Neural cell (in vitro differentiated cells): Measurements from ENCODE around the gene PRTFDC1. TPM values are rescaled to one million over a fixed set of nuclear protein-coding genes. Genes with fewer than 3 reads are reported as not detected.

Experiments
- H2AFZ ChIP-seq: fragments of 200-600, 300-800 bp; sonication (generic), shearing (Covaris generic); 2 replicates; pipeline ENCODE4 v1.6.0; 2014; ENCODE audit warnings: low read depth, mild to moderate bottlenecking, antibody characterized with exemption, low read length, moderate library complexity
- H3F3A ChIP-seq: fragments of 200-600 bp; shearing (Covaris generic); 2 replicates; pipeline ENCODE4 v1.6.1; 2016; ENCODE audit warnings: mild to moderate bottlenecking, moderate library complexity, mixed read lengths, antibody characterized with exemption, low read length; ENCODE audit not compliant: insufficient read depth, poor library complexity, severe bottlenecking
- H3K27ac ChIP-seq: fragments of 200-600, 300-800 bp; sonication (generic), shearing (Covaris generic); 2 replicates; pipeline ENCODE4 v1.5.1; 2014; ENCODE audit warnings: mild to moderate bottlenecking, low read length, moderate library complexity
- H3K27me3 ChIP-seq: fragments of 300-800, 200-600 bp; sonication (generic), shearing (Covaris generic); 2 replicates; pipeline ENCODE4 v1.6.0; 2014; ENCODE audit warnings: mild to moderate bottlenecking, low read depth, low read length, moderate library complexity; ENCODE audit not compliant: insufficient read depth
- H3K36me3 ChIP-seq: fragments of 300-800, 200-600 bp; sonication (generic), shearing (Covaris generic); 2 replicates; pipeline ENCODE4 v1.5.1; 2014; ENCODE audit warnings: mild to moderate bottlenecking, antibody characterized with exemption, low read length, moderate library complexity; ENCODE audit not compliant: insufficient read depth
- H3K4me2 ChIP-seq: fragments of 300-800, 200-600 bp; sonication (generic), shearing (Covaris generic); 2 replicates; pipeline ENCODE4 v1.6.0; 2014; ENCODE audit warnings: mild to moderate bottlenecking, low read length
- H3K4me3 ChIP-seq: fragments of 300-800, 200-600 bp; sonication (generic), shearing (Covaris generic); 2 replicates; pipeline ENCODE4 v1.5.1; 2014; ENCODE audit warnings: mild to moderate bottlenecking, low read length, moderate library complexity
- H3K79me2 ChIP-seq: fragments of 200-600 bp; shearing (Covaris generic); replicated peaks from 2 replicates; pipeline ENCODE4 v1.6.0; 2014; ENCODE audit warnings: mild to moderate bottlenecking, low read length, moderate library complexity; ENCODE audit not compliant: insufficient read depth
- H3K9ac ChIP-seq: fragments of 300-800, 200-600 bp; sonication (generic), shearing (Covaris generic); 2 replicates; pipeline ENCODE4 v1.6.1; 2016; ENCODE audit warnings: mild to moderate bottlenecking, low read length, mixed read lengths
- H3K9me2 ChIP-seq: fragments of 200-600 bp; shearing (Covaris generic); 2 replicates; pipeline ENCODE4 v1.6.1; 2016; ENCODE audit warnings: mild to moderate bottlenecking, low read length, mixed read lengths; ENCODE audit not compliant: insufficient read depth
- H3K9me3 ChIP-seq: fragments of 200-600, 300-800 bp; sonication (generic), shearing (Covaris generic); 2 replicates; pipeline ENCODE4 v1.6.1; 2016; ENCODE audit warnings: mild to moderate bottlenecking, mixed run types, low read length, moderate library complexity, mixed read lengths
- H4K20me1 ChIP-seq: fragments of 200-600 bp; shearing (Covaris generic); 2 replicates; pipeline ENCODE4 v1.6.1; 2016; ENCODE audit warnings: mild to moderate bottlenecking, mixed run types; ENCODE audit not compliant: insufficient read depth
- CTCF ChIP-seq: fragments of 450-650 bp; IDR thresholded peaks from 2 replicates; pipeline ENCODE4 v1.5.1; 2014; ENCODE audit warnings: antibody characterized with exemption, mild to moderate bottlenecking, moderate library complexity; ENCODE audit not compliant: poor library complexity, severe bottlenecking
- EP300 ChIP-seq: fragments of 450-650 bp; conservative IDR thresholded peaks from 2 replicates; pipeline ENCODE4 v1.6.1; 2014; ENCODE audit warnings: antibody characterized with exemption, mild to moderate bottlenecking, moderate library complexity; ENCODE audit not compliant: poor library complexity, severe bottlenecking
- EZH2 ChIP-seq: fragments of 200-600, 300-800 bp; shearing (Covaris generic), sonication (generic); IDR thresholded peaks from 2 replicates; pipeline ENCODE4 v1.6.1; 2014; ENCODE audit warnings: antibody characterized with exemption, low read length, borderline replicate concordance, mild to moderate bottlenecking; ENCODE audit not compliant: insufficient read depth, poor library complexity, severe bottlenecking
- MXI1 ChIP-seq: fragments of 450-650 bp; conservative IDR thresholded peaks from 2 replicates; pipeline ENCODE4 v1.6.1; 2014; ENCODE audit warnings: antibody characterized with exemption, mild to moderate bottlenecking; ENCODE audit not compliant: poor library complexity, severe bottlenecking
- POLR2AphosphoS5 ChIP-seq: IDR thresholded peaks from 2 replicates; pipeline ENCODE4 v1.6.1; 2012
- RAD21 ChIP-seq: fragments of 450-650 bp; conservative IDR thresholded peaks from 2 replicates; pipeline ENCODE4 v1.6.1; 2014; ENCODE audit warnings: antibody characterized with exemption, mild to moderate bottlenecking, moderate library complexity
- REST ChIP-seq: IDR thresholded peaks from 2 replicates; pipeline ENCODE4 v1.6.1; 2012; ENCODE audit warnings: borderline replicate concordance
- SMC3 ChIP-seq: fragments of 450-650 bp; conservative IDR thresholded peaks from 2 replicates; pipeline ENCODE4 v1.6.1; 2014; ENCODE audit warnings: antibody characterized with exemption, mild to moderate bottlenecking, moderate library complexity; ENCODE audit not compliant: poor library complexity
- TAF1 ChIP-seq: IDR thresholded peaks from 2 replicates; pipeline ENCODE4 v1.6.1; 2012; ENCODE audit warnings: low read depth
- polyA plus RNA-seq: library from polyadenylated mRNA; depleted of rRNA; stranded (reverse); fragments of >200 nt; gene quantifications from 2 replicates; pipeline ENCODE4 v1.2.3, GENCODE V29; 2014

The PRTFDC1 gene
- polyA plus RNA-seq, 1 donor from 2014 or later = 3.4 TPM

GRCh38 chr10:24898501-24898900 is 53.9 kb downstream of the PRTFDC1 start:
- H4K20me1 ChIP-seq = no peaks in the 10 kb centered on the region
- no peak overlapping the region for H3K4me3 ChIP-seq
- no peak overlapping the region for H3K4me2 ChIP-seq
- no peak overlapping the region for H3K9ac ChIP-seq
- H3K9me2 ChIP-seq = no peaks in the 10 kb centered on the region
- no peaks in the 10 kb centered on the region for H3K9me3 ChIP-seq
- no peaks in the 10 kb centered on the region for H3K27me3 ChIP-seq
- TF ChIP-seq RAD21 (no peak), MXI1 (no peak), EP300 (no peak), POLR2AphosphoS5 (no peak), SMC3 (no peak), REST (no peak), EZH2 (no peak), TAF1 (no peak), CTCF (no peak)
- no peak overlapping the region for H3K27ac ChIP-seq
- no peaks in the 10 kb centered on the region for H3F3A ChIP-seq
- no peaks in the 10 kb centered on the region for H3K36me3 ChIP-seq
- no peaks in the 10 kb centered on the region for H3K79me2 ChIP-seq
- no peak overlapping the region for H2AFZ ChIP-seq

GRCh38 chr10:24897326-24897926 is 55.0 kb downstream of the PRTFDC1 start:
- no peak overlapping the region for H3K4me2 ChIP-seq
- TF ChIP-seq CTCF = no peak
- TF ChIP-seq RAD21 = no peak
- TF ChIP-seq SMC3 = no peak
- TF ChIP-seq TAF1 = no peak
- no peak for TF ChIP-seq POLR2AphosphoS5
- TF ChIP-seq REST = no peak
- no peak for TF ChIP-seq EZH2
- TF ChIP-seq MXI1 = no peak
- TF ChIP-seq EP300 = no peak
- H3K27ac ChIP-seq = no peak overlapping the region
- no peak overlapping the region for H3K4me3 ChIP-seq
- H3K36me3 ChIP-seq = no peaks in the 10 kb centered on the region
- H3K9me3 ChIP-seq = no peaks in the 10 kb centered on the region
- H3K9ac ChIP-seq = no peak overlapping the region
- no peaks in the 10 kb centered on the region for H3K79me2 ChIP-seq
- H3K9me2 ChIP-seq = no peaks in the 10 kb centered on the region
- H3K27me3 ChIP-seq = no peaks in the 10 kb centered on the region
- no peak overlapping the region for H2AFZ ChIP-seq
- H3F3A ChIP-seq = no peaks in the 10 kb centered on the region
- H4K20me1 ChIP-seq = no peaks in the 10 kb centered on the region
